ENCODE measurements around the gene PPP2R5C.

DNA sequence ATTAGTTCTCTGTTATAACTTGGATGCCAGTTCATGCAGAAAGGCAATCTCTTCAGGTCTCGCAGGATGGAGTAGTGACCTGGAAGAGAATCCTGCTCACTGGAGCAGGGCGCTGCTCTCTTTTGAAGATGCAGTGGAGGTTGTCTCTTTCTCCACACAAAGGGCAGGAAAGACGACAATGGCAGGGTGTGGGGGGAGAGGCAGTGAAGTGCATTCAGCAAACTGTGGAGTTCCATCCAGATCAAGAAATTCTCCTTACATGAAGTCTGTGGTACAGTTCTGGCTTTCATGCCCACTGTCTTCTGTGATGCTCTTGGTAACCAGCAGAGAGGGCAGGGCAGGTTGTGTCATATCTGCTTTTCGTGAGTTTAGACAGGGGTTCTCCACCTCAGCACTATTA is 6.6 kb upstream of the PPP2R5C start:
- TF ChIP-seq, protein P1, sequence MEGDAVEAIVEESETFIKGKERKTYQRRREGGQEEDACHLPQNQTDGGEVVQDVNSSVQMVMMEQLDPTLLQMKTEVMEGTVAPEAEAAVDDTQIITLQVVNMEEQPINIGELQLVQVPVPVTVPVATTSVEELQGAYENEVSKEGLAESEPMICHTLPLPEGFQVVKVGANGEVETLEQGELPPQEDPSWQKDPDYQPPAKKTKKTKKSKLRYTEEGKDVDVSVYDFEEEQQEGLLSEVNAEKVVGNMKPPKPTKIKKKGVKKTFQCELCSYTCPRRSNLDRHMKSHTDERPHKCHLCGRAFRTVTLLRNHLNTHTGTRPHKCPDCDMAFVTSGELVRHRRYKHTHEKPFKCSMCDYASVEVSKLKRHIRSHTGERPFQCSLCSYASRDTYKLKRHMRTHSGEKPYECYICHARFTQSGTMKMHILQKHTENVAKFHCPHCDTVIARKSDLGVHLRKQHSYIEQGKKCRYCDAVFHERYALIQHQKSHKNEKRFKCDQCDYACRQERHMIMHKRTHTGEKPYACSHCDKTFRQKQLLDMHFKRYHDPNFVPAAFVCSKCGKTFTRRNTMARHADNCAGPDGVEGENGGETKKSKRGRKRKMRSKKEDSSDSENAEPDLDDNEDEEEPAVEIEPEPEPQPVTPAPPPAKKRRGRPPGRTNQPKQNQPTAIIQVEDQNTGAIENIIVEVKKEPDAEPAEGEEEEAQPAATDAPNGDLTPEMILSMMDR (IDR thresholded peaks at IDR 0.05) = no peak
- TF ChIP-seq, protein P2, sequence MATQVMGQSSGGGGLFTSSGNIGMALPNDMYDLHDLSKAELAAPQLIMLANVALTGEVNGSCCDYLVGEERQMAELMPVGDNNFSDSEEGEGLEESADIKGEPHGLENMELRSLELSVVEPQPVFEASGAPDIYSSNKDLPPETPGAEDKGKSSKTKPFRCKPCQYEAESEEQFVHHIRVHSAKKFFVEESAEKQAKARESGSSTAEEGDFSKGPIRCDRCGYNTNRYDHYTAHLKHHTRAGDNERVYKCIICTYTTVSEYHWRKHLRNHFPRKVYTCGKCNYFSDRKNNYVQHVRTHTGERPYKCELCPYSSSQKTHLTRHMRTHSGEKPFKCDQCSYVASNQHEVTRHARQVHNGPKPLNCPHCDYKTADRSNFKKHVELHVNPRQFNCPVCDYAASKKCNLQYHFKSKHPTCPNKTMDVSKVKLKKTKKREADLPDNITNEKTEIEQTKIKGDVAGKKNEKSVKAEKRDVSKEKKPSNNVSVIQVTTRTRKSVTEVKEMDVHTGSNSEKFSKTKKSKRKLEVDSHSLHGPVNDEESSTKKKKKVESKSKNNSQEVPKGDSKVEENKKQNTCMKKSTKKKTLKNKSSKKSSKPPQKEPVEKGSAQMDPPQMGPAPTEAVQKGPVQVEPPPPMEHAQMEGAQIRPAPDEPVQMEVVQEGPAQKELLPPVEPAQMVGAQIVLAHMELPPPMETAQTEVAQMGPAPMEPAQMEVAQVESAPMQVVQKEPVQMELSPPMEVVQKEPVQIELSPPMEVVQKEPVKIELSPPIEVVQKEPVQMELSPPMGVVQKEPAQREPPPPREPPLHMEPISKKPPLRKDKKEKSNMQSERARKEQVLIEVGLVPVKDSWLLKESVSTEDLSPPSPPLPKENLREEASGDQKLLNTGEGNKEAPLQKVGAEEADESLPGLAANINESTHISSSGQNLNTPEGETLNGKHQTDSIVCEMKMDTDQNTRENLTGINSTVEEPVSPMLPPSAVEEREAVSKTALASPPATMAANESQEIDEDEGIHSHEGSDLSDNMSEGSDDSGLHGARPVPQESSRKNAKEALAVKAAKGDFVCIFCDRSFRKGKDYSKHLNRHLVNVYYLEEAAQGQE (IDR thresholded peaks at IDR 0.05; ENCODE audit: insufficient read depth in 1 of 2, low read depth in 2 of 2, low read length in 1 of 2) = no peak
- no peak for TF ChIP-seq POLR2AphosphoS5 (IDR thresholded peaks at IDR 0.05; ENCODE audit: low read depth, low read length)
- no peak for TF ChIP-seq SIN3A (IDR thresholded peaks at IDR 0.05; ENCODE audit: borderline replicate concordance, insufficient read depth, low read depth, low read length)
